ENCODE measurements around the gene PRKCA. TPM values are rescaled to one million over a fixed set of nuclear protein-coding genes. Genes with fewer than 3 reads are reported as not detected.

PRKCA gene
- total and polyA plus RNA-seq, 2 donors (not counting 3 experiments of a cell fraction or from before 2014, with no cell fraction given), result 7.5 to 34.2 TPM

DNA sequence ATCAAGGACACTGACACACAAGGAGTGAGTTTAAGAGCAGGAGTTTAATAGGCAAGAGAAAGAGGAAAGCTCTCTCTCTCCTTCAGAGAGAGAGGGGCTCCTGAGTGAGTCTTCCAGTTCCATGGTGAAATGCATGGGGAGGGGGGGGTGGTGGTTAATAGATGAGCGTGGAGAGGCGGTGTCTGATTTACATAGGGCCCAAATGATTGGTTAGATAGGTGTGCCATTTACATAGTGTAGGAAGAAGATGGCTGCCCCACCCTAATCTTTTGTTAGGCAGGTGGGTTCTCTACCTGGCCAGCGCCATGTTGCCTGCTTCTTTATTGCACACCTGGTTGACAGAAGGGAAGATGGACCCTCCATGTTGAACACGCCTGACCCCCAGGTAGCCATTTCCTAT lies 282.5 kb downstream of the PRKCA start:
- no TSS peak for BruUV-seq (replicated peaks)
- H3K9ac ChIP-seq (replicated peaks; ENCODE audit: extremely low read depth, insufficient read depth, low read length), result no peak overlapping the region
- TF ChIP-seq, protein P1, sequence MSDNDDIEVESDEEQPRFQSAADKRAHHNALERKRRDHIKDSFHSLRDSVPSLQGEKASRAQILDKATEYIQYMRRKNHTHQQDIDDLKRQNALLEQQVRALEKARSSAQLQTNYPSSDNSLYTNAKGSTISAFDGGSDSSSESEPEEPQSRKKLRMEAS (IDR thresholded peaks at IDR 0.05; ENCODE audit: insufficient read depth, insufficient read length), result no peak
- TF ChIP-seq FOS (IDR thresholded peaks at IDR 0.05; ENCODE audit: borderline replicate concordance, insufficient read depth, low read length) (no peak), JUN (IDR thresholded peaks at IDR 0.05; ENCODE audit: borderline replicate concordance, insufficient read depth, insufficient read length, low read depth) (no peak), POLR2A (IDR thresholded peaks at IDR 0.05; ENCODE audit: low read depth, low read length) (no peak), POLR2AphosphoS5 (IDR thresholded peaks at IDR 0.05; ENCODE audit: insufficient read depth, low read depth, low read length) (no peak)
- dilution Hi-C loops (cut with MboI; ENCODE audit: extremely low pct_ligation_motif_present, low sequenced_read_pairs), result no loop called here
- H2AFZ ChIP-seq (ENCODE audit: low read depth, low read length), result no peak overlapping the region
- no peaks in the 10 kb centered on the region for H3K36me3 ChIP-seq (ENCODE audit: control insufficient read depth in 2 of 2, extremely low read depth in 1 of 2, insufficient read depth in 2 of 2, low read length in 2 of 2)
- ChIA-PET CTCF (no interaction called here), POLR2A (no interaction called here)
- no peaks in the 10 kb centered on the region for H3K9me3 ChIP-seq (replicated peaks; ENCODE audit: control insufficient read depth, insufficient read depth, low read length)
- H3K27me3 ChIP-seq (ENCODE audit: control insufficient read depth in 2 of 2, insufficient read depth in 2 of 2, low read length in 2 of 2), result no peaks in the 10 kb centered on the region
- H3K79me2 ChIP-seq (ENCODE audit: control insufficient read depth, insufficient read depth, low read length), result no peaks in the 10 kb centered on the region
- FAIRE-seq (no peak), DNase-seq (ENCODE audit: low read depth, low spot score) (no peak)
- H3K9me1 ChIP-seq (replicated peaks; ENCODE audit: control insufficient read depth, extremely low read depth, insufficient read depth, low read length), result no peaks in the 10 kb centered on the region
- no peak overlapping the region for H3K4me2 ChIP-seq (ENCODE audit: insufficient read depth, low read length)
- peaks cover 20% of the 10 kb centered on the region for H3K4me1 ChIP-seq (ENCODE audit: control insufficient read depth, extremely low read depth, insufficient read depth, low read length)
- intact Hi-C loops (cut with micrococcal nuclease), result loop anchor here (5.0 kb wide), 1 partner anchor 87 kb away; no protein-coding TSS in a partner anchor
- no peaks in the 10 kb centered on the region for H4K20me1 ChIP-seq (replicated peaks; ENCODE audit: control insufficient read depth, extremely low read depth, insufficient read depth, low read length)
- H3K4me3 ChIP-seq (replicated peaks in 1 of 3; ENCODE audit: insufficient read depth in 1 of 3, low read depth in 1 of 3, low read length in 3 of 3), result no peak overlapping the region
- no peak overlapping the region for H3K27ac ChIP-seq (ENCODE audit: insufficient read depth, low read depth, low read length)

DNA sequence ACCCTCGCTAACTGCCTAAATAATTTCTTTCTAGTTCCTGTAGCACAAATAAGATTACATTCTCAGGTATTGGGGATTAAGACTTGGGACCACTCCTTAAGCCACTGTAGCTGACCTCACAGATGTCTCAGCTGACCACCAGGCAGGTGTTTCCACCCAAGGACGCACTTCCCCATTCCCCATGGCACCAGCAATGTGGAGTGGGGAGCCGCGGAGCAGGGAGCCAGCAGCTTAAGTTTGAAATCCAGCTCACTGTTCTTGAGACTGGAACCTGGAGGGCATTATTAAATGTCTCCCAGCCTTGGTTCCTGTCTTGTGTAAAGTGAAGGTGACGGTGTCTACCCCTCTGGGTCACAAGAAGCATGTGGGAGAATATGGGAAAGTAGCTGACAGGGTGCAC lies 283.1 kb downstream of the PRKCA start:
- Histone ChIP-seq H4K20me1 (replicated peaks; ENCODE audit: control insufficient read depth, extremely low read depth, insufficient read depth, low read length) (no peaks in the 10 kb centered on the region), H3K9me1 (replicated peaks; ENCODE audit: control insufficient read depth, extremely low read depth, insufficient read depth, low read length) (no peaks in the 10 kb centered on the region), H3K9ac (replicated peaks; ENCODE audit: extremely low read depth, insufficient read depth, low read length) (no peak overlapping the region), H2AFZ (ENCODE audit: low read depth, low read length) (no peak overlapping the region), H3K36me3 (ENCODE audit: control insufficient read depth in 2 of 2, extremely low read depth in 1 of 2, insufficient read depth in 2 of 2, low read length in 2 of 2) (no peaks in the 10 kb centered on the region), H3K4me2 (ENCODE audit: insufficient read depth, low read length) (no peak overlapping the region), H3K27me3 (ENCODE audit: control insufficient read depth in 2 of 2, insufficient read depth in 2 of 2, low read length in 2 of 2) (no peaks in the 10 kb centered on the region), H3K4me1 (ENCODE audit: control insufficient read depth, extremely low read depth, insufficient read depth, low read length) (peaks cover 15% of the 10 kb centered on the region), H3K27ac (ENCODE audit: insufficient read depth, low read depth, low read length) (no peak overlapping the region), H3K79me2 (ENCODE audit: control insufficient read depth, insufficient read depth, low read length) (no peaks in the 10 kb centered on the region), H3K9me3 (replicated peaks; ENCODE audit: control insufficient read depth, insufficient read depth, low read length) (no peaks in the 10 kb centered on the region), H3K4me3 (replicated peaks in 1 of 3; ENCODE audit: insufficient read depth in 1 of 3, low read depth in 1 of 3, low read length in 3 of 3) (no peak overlapping the region)
- POLR2A ChIA-PET, result no interaction called here
- DNase-seq (ENCODE audit: low read depth, low spot score) (no peak), FAIRE-seq (no peak)
- TF ChIP-seq GATA2 (IDR thresholded peaks at IDR 0.05; ENCODE audit: insufficient read depth, insufficient read length, low read depth, low read length), result no peak
- no peak for TF ChIP-seq POLR2A (IDR thresholded peaks at IDR 0.05; ENCODE audit: low read depth, low read length)
- no peak for TF ChIP-seq JUN (IDR thresholded peaks at IDR 0.05; ENCODE audit: borderline replicate concordance, insufficient read depth, insufficient read length, low read depth)
- TF ChIP-seq POLR2AphosphoS5 (IDR thresholded peaks at IDR 0.05; ENCODE audit: insufficient read depth, low read depth, low read length), result no peak
- TF ChIP-seq MYC (IDR thresholded peaks at IDR 0.05; ENCODE audit: low read depth, low read length), result no peak
- TF ChIP-seq FOS (IDR thresholded peaks at IDR 0.05; ENCODE audit: borderline replicate concordance, insufficient read depth, low read length), result no peak
- TF ChIP-seq, protein P2, sequence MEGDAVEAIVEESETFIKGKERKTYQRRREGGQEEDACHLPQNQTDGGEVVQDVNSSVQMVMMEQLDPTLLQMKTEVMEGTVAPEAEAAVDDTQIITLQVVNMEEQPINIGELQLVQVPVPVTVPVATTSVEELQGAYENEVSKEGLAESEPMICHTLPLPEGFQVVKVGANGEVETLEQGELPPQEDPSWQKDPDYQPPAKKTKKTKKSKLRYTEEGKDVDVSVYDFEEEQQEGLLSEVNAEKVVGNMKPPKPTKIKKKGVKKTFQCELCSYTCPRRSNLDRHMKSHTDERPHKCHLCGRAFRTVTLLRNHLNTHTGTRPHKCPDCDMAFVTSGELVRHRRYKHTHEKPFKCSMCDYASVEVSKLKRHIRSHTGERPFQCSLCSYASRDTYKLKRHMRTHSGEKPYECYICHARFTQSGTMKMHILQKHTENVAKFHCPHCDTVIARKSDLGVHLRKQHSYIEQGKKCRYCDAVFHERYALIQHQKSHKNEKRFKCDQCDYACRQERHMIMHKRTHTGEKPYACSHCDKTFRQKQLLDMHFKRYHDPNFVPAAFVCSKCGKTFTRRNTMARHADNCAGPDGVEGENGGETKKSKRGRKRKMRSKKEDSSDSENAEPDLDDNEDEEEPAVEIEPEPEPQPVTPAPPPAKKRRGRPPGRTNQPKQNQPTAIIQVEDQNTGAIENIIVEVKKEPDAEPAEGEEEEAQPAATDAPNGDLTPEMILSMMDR (IDR thresholded peaks at IDR 0.05; ENCODE audit: extremely low read depth in 1 of 2, insufficient read depth in 1 of 2, low read depth in 1 of 2, low read length in 2 of 2), result no peak
- no peak for TF ChIP-seq EZH2 (IDR thresholded peaks at IDR 0.05; ENCODE audit: borderline replicate concordance, low read depth, low read length, severe bottlenecking)
- TF ChIP-seq, protein P1 (IDR thresholded peaks at IDR 0.05; ENCODE audit: insufficient read depth, insufficient read length), result no peak
- CTCF ChIA-PET, result no interaction called here
- no TSS peak for BruUV-seq (replicated peaks)
- intact Hi-C loops (cut with micrococcal nuclease), result no loop called here
- dilution Hi-C loops (cut with MboI; ENCODE audit: extremely low pct_ligation_motif_present, low sequenced_read_pairs), result no loop called here

Data from endothelial cell of umbilical vein (primary cell).